H9 (cell line): ENCODE measurements around the gene GXYLT1. TPM values are rescaled to one million over a fixed set of nuclear protein-coding genes. Genes with fewer than 3 reads are reported as not detected.

Experiments used
- DNase-seq: peaks from one replicate; pipeline ENCODE4 v3.0.0-alpha.2; 2017
- H2AFZ ChIP-seq: one replicate; pipeline ENCODE4 v1.6.1; 2013; ENCODE audit warnings: mild to moderate bottlenecking, low read length, control low read depth, moderate library complexity
- H2AK5ac ChIP-seq: 2 replicates; pipeline ENCODE4 v1.6.1; 2013; ENCODE audit warnings: low read length, control low read depth, mixed read lengths; ENCODE audit not compliant: insufficient read length
- H2BK120ac ChIP-seq: one replicate; pipeline ENCODE4 v1.6.1; 2013; ENCODE audit warnings: low read depth, mild to moderate bottlenecking, low read length, control low read depth, inconsistent platforms; ENCODE audit not compliant: poor library complexity, severe bottlenecking
- H2BK12ac ChIP-seq: 2 replicates; pipeline ENCODE4 v1.6.1; 2013; ENCODE audit warnings: low read length, control low read depth, mixed read lengths, low read depth; ENCODE audit not compliant: insufficient read length
- H2BK15ac ChIP-seq: 2 replicates; pipeline ENCODE4 v1.6.1; 2013; ENCODE audit warnings: low read depth, low read length, control low read depth
- H2BK20ac ChIP-seq: one replicate; pipeline ENCODE4 v1.6.1; 2013; ENCODE audit warnings: low read depth, mild to moderate bottlenecking, low read length, control low read depth, inconsistent platforms; ENCODE audit not compliant: poor library complexity, severe bottlenecking
- H2BK5ac ChIP-seq: 2 replicates; pipeline ENCODE4 v1.6.1; 2013; ENCODE audit warnings: low read length, control low read depth, mixed read lengths; ENCODE audit not compliant: insufficient read length
- H3K14ac ChIP-seq: 2 replicates; pipeline ENCODE4 v1.6.1; 2013; ENCODE audit warnings: low read length, control low read depth; ENCODE audit not compliant: insufficient read depth
- H3K18ac ChIP-seq: 2 replicates; pipeline ENCODE4 v1.6.1; 2013; ENCODE audit warnings: low read depth, mild to moderate bottlenecking, mixed read lengths, low read length, control low read depth; ENCODE audit not compliant: insufficient read length
- H3K23ac ChIP-seq: 2 replicates; pipeline ENCODE4 v1.6.1; 2013; ENCODE audit warnings: low read length, control low read depth, mixed read lengths, low read depth; ENCODE audit not compliant: insufficient read length
- H3K23me2 ChIP-seq: 2 replicates; pipeline ENCODE4 v1.6.1; 2013; ENCODE audit warnings: low read depth, mild to moderate bottlenecking, mixed read lengths, low read length, control low read depth; ENCODE audit not compliant: insufficient read length, poor library complexity, severe bottlenecking
- H3K27ac ChIP-seq: 2 replicates; pipeline ENCODE4 v1.5.1; 2013; ENCODE audit warnings: low read length, control low read depth, mixed read lengths, low read depth; ENCODE audit not compliant: insufficient read length
- H3K27me3 ChIP-seq: 2 replicates; pipeline ENCODE4 v1.6.1; 2013; ENCODE audit warnings: low read length, control low read depth, inconsistent platforms; ENCODE audit not compliant: insufficient read depth
- H3K4ac ChIP-seq: 2 replicates; pipeline ENCODE4 v1.6.1; 2013; ENCODE audit warnings: low read depth, mild to moderate bottlenecking, control low read depth, inconsistent platforms, low read length, moderate library complexity
- H3K4me1 ChIP-seq: 2 replicates; pipeline ENCODE4 v1.6.1; 2013; ENCODE audit warnings: low read length, control low read depth, inconsistent platforms; ENCODE audit not compliant: insufficient read depth
- H3K4me2 ChIP-seq: 2 replicates; pipeline ENCODE4 v1.6.1; 2013; ENCODE audit warnings: low read length, control low read depth, mixed read lengths; ENCODE audit not compliant: insufficient read length, insufficient read depth
- H3K56ac ChIP-seq: 2 replicates; pipeline ENCODE4 v1.6.1; 2013; ENCODE audit warnings: low read depth, mild to moderate bottlenecking, mixed read lengths, low read length, control low read depth; ENCODE audit not compliant: insufficient read length
- H3K79me1 ChIP-seq: 2 replicates; pipeline ENCODE4 v1.6.1; 2013; ENCODE audit warnings: low read depth, mild to moderate bottlenecking, moderate library complexity, low read length, control low read depth, inconsistent platforms; ENCODE audit not compliant: insufficient read depth, poor library complexity, severe bottlenecking
- H3K79me2 ChIP-seq: 2 replicates; pipeline ENCODE4 v1.6.1; 2013; ENCODE audit warnings: low read length, control low read depth, inconsistent platforms; ENCODE audit not compliant: insufficient read depth
- H3K9ac ChIP-seq: 2 replicates; pipeline ENCODE4 v1.6.1; 2013; ENCODE audit warnings: low read length, control low read depth, mixed read lengths; ENCODE audit not compliant: insufficient read length; ENCODE audit errors: extremely low read depth
- H3K9me3 ChIP-seq: one replicate; pipeline ENCODE4 v1.6.1; 2013; ENCODE audit warnings: low read depth, low read length, inconsistent platforms; ENCODE audit not compliant: control insufficient read depth
- H3T11ph ChIP-seq: one replicate; pipeline ENCODE4 v1.6.1; 2013; ENCODE audit warnings: mild to moderate bottlenecking, low read length, control low read depth, inconsistent platforms
- H4K20me1 ChIP-seq: one replicate; pipeline ENCODE4 v1.6.1; 2013; ENCODE audit not compliant: control insufficient read depth, insufficient read length, insufficient read depth
- H4K5ac ChIP-seq: 2 replicates; pipeline ENCODE4 v1.6.1; 2013; ENCODE audit warnings: low read depth, mild to moderate bottlenecking, mixed read lengths, low read length, control low read depth; ENCODE audit not compliant: insufficient read length
- H4K8ac ChIP-seq: replicated peaks from 2 replicates; pipeline ENCODE4 v1.6.1; 2013; ENCODE audit warnings: low read length, control low read depth, mixed read lengths, low read depth; ENCODE audit not compliant: insufficient read length
- H4K91ac ChIP-seq: 2 replicates; pipeline ENCODE4 v1.6.1; 2013; ENCODE audit warnings: low read depth, mild to moderate bottlenecking, moderate library complexity, mixed read lengths, low read length, control low read depth; ENCODE audit not compliant: insufficient read length
- H3K27ac Mint-ChIP-seq, 3 experiments: 2 replicates in 2 of 3; 3 replicates in 1 of 3; pipeline ENCODE4 v1.8.0; 2020 to 2021; ENCODE audit warnings: mixed read lengths in 3 of 3, mild to moderate bottlenecking in 1 of 3, moderate library complexity in 1 of 3
- H3K27me3 Mint-ChIP-seq: 2 replicates; pipeline ENCODE4 v1.8.0; 2021; ENCODE audit warnings: low read depth, mild to moderate bottlenecking, moderate library complexity, mixed read lengths
- H3K36me3 Mint-ChIP-seq, 3 experiments: 2 replicates in 2 of 3; 3 replicates in 1 of 3; pipeline ENCODE4 v1.8.0; 2020 to 2021; ENCODE audit warnings: low read depth in 3 of 3, mixed read lengths in 3 of 3; ENCODE audit not compliant: insufficient read depth in 1 of 3
- H3K4me1 Mint-ChIP-seq, 2 experiments: 2 replicates each; pipeline ENCODE4 v1.8.0; 2020; ENCODE audit warnings: mixed read lengths in 2 of 2
- H3K4me3 Mint-ChIP-seq, 2 experiments: 2 replicates in 1 of 2; 3 replicates in 1 of 2; pipeline ENCODE4 v1.8.0; 2020 to 2021; ENCODE audit warnings: mild to moderate bottlenecking in 2 of 2, mixed read lengths in 2 of 2, moderate library complexity in 1 of 2
- H3K9me3 Mint-ChIP-seq, 2 experiments: 2 replicates in 1 of 2; 3 replicates in 1 of 2; pipeline ENCODE4 v1.8.0; 2020; ENCODE audit warnings: mild to moderate bottlenecking in 2 of 2, mixed read lengths in 2 of 2, moderate library complexity in 1 of 2
- CTCF ChIP-seq: fragments of 200-600 bp; sonication (generic); conservative IDR thresholded peaks from 3 replicates; pipeline ENCODE4 v1.8.0; 2021; ENCODE audit warnings: antibody characterized with exemption, mild to moderate bottlenecking
- WGBS: extraction: QIAGEN DNeasy Blood & Tissue Kit; methylation state at CpG from one replicate; pipeline ENCODE4 v1.1.7; 2013; ENCODE audit warnings: missing lambda C conversion rate, low lambda C conversion rate, mixed read lengths; ENCODE audit not compliant: insufficient read length; ENCODE audit errors: extremely low coverage; 5-methylcytosine and 5-hydroxymethylcytosine counted together
- total RNA-seq: library from RNA; stranded (reverse); gene quantifications from 2 replicates; pipeline ENCODE4 v1.2.1, GENCODE V29; 2021

The GXYLT1 gene
- total RNA-seq, 1 experiment from 2014 or later = 14.5 TPM

DNA sequence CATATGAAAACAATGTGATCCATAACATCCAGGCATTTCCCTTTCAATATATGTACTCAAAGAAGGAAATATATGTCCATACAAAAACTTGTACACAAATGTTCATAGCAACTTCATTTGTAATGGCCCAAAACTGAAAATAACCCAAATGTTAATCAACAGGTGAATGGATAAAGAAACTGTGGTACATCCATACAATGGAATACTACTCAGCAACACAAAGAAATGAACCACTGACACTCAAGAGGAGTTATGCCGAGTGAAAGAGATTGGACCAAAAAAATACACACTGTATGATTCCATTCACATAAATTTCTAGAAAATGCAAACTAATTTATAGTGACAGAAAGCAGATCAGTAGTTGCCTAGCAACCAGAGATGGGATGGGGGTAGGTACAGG lies 30.3 kb upstream of the GXYLT1 start:
- Mint-ChIP-seq H3K9me3 (peaks cover 14 to 15% of the 10 kb centered on the region in 2 experiments), H3K4me1 (peaks cover 8 to 15% of the 10 kb centered on the region in 2 experiments), H3K4me3 (no peak overlapping the region), H3K36me3 (peaks cover 9 to 23% (median 12%) of the 10 kb centered on the region in 3 experiments), H3K27me3 (no peaks in the 10 kb centered on the region), H3K27ac (no peak overlapping the region)
- no peak for DNase-seq
- no peak overlapping the region for H2AFZ ChIP-seq
- H4K8ac ChIP-seq = no peak overlapping the region
- no peaks in the 10 kb centered on the region for H4K20me1 ChIP-seq
- H4K5ac ChIP-seq = no peak overlapping the region
- H3T11ph ChIP-seq = no peak overlapping the region
- H2BK15ac ChIP-seq = no peak overlapping the region
- no peak overlapping the region for H3K18ac ChIP-seq
- H2BK5ac ChIP-seq = no peak overlapping the region
- no peak overlapping the region for H2BK120ac ChIP-seq
- no peak overlapping the region for H3K4me2 ChIP-seq
- no peak overlapping the region for H3K23ac ChIP-seq
- H3K9me3 ChIP-seq = no peaks in the 10 kb centered on the region
- H2AK5ac ChIP-seq = no peak overlapping the region
- no peaks in the 10 kb centered on the region for H3K4me1 ChIP-seq
- H3K27me3 ChIP-seq = no peaks in the 10 kb centered on the region
- no peak overlapping the region for H3K14ac ChIP-seq
- H3K56ac ChIP-seq = no peak overlapping the region
- no peak overlapping the region for H4K91ac ChIP-seq
- no peaks in the 10 kb centered on the region for H3K79me1 ChIP-seq
- H3K4ac ChIP-seq = no peak overlapping the region
- H2BK20ac ChIP-seq = no peak overlapping the region
- H3K79me2 ChIP-seq = no peaks in the 10 kb centered on the region
- WGBS = no CpG with 5 or more reads among the region's 1 CpG
- H3K9ac ChIP-seq = no peak overlapping the region
- no peak overlapping the region for H3K27ac ChIP-seq
- no peak overlapping the region for H2BK12ac ChIP-seq
- TF ChIP-seq CTCF = no peak
- no peaks in the 10 kb centered on the region for H3K23me2 ChIP-seq
